IPS-NIHi7 (cell line): ENCODE measurements around the gene TVP23A.
"Not testable (repeated sequence)": the region's sequence is repeated elsewhere in the genome, so short reads cannot be mapped to it uniquely, and the experiment has no call there.

Source experiments
- DNase-seq: peaks from one replicate; pipeline ENCODE4 v3.0.0; 2012; ENCODE audit warnings: mixed read lengths; ENCODE audit errors: extremely low spot score

The TVP23A gene

DNA sequence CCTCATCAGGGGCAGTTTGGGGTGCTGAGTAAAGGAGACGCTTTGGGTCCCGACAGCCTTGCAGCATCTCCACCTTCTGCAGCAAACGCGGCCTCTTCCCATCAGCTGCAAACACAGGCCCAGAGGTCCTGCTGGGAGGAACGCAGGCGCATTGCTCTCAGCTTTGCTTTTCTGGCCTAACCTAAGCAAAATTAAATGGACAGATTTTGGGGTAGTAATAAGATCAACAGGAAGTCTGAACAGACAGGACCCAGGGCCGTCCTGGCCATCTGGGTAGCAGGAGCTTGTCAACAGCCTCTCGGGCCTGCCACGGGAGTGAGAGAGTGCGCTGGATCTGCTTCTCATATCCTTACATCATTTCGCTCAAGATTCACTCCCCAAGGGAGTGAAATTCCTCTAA lies 67.8 kb downstream of the TVP23A start:
- DNase-seq: no peak

DNA sequence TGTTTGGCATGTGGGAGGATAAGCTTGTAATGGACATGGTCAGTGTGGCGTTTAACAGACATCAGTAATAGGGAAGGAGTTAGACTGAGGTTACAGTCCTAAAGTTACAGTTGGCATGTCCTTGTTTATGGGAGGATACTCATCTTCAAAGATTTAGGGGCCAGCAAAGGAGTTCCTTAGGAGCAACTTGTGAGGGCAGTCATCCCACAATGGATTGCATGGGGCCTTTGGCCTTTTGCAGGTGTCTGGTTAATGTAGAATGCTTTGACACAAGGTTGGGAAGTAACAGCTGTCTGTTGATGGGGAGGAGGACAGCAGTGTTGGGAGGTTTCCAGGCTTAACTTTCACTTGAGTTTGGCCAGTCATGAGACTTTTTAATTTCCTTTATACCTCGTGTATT lies 72.8 kb downstream of the TVP23A start:
- no peak for DNase-seq

DNA sequence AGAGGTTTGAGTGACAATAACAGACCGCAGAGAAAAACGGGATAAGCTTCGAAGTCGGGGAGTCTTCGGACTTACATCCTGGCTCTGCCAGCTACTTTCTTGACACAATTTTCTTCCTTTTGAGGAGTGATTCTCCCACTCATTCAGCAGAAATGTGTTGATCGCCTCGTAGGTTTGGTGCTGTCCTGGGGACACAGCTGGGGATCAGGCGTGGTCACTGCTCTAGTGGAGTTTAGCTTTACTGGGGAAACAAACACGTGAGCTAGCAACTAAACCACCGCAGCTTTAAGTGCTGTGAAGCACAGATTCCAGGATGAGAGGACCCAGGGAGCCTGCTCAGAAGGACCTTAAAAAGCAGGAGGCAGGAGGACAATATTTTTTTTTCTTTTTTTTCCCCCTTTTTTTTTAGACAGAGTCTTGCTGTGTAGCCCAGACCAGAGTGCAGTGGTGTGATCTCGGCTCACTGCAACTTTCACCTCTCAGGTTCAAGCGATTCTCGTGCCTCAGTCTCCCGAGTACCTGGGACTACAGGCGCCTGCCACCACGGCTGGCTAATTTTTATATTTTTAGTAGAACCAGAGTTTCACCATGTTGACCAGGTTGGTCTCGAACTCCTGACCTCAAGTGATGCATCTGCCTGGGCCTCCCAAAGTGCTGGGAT lies 74.1 kb downstream of the TVP23A start:
- no peak for DNase-seq

DNA sequence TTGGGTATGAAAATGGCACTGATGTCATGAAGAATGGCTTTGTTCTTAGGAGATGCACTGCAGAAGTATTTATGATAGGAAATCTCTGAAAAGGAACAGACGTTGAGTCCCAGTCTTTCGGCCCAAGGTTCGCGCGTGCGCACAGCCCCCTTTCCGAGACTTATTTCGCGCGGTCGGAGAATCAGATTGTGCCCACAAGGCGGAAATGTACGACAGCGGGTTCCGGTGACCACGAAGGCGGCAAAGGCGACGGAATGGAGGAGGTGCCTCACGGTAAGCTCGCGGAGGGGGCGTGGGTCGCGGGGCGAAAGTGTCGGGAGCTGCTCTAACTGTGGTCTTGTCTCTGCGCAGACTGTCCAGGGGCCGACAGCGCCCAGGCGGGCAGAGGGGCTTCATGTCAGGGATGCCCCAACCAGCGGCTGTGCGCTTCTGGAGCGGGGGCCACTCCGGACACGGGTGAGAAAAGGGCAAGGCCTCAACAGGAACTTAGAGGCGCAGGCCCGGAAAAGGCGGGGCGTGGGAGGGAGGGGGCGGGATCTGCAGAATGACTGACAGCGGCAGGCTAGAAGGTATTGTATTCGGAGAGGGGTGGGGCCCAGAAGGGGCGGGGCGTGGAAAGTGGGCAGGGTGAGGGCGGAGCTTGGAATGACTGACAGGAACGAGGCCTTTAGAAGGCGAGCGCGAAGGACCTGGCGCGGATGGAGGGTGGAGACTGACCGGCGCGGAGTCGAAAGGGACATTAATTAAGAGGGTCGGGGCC lies 74.8 kb downstream of the TVP23A start, which contains the start of gene NUBP1:
NUBP1 (plus strand) TSS at position 233 of the 760 bp plus-strand sequence; CDS start at position 255, 22 bp downstream.
- DNase-seq: peak; percentile 99

DNA sequence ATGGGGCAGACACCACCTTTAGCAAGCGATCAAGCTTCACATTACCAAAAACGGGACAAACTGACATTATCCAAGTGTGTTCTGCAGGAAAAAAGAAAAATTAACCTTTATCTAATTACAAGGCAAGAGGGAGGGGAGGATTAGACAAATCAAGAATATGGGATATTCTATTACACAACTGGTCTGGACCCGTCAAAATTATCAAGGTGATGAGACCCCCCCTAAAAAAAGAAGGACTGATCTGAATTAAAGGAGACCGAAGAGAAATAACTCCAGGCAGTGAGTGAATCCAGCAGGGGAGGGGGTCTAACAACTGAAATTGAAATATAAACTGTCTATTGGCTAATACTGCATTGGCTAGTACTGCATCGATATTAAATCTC lies 75.4 kb downstream of the TVP23A start:
- no peak for DNase-seq

DNA sequence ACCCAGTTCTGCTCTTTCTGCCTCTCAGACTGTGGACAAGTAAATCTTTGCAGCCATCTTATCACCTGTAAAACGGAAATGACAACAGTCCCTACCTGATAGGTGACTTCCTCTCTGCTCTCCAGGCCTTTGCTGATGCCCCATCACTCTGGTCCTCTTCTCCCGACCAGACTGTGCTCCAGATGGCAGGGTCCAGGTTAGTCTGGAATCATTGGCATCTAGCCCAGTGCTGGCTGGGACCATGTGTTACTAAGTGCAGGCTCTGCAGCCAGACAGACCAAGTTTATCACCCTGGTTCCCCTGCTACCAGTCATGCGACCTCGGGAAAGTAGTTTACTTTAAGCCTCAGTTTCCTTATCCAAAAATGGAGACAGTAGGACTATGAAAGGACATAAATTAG lies 76.8 kb downstream of the TVP23A start:
- no peak for DNase-seq

DNA sequence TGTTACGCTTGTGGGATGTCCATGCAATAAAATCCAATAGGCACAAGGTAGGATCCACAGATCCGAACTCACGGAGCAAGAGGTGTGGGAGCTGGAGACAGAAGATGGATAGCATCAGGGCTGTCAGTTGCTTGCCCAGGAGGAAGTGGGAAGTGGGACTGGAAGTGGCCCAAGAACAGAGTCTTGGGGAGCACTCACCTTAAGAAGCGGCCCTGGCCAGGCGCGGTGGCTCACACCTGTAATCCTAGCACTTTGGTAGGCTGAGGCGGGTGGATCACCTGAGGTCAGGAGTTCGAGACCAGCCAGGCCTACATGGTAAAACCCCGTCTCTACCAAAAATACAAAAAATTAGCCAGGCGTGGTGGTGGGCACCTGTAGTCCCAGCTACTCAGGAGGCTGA lies 77.3 kb downstream of the TVP23A start:
- not testable (repeated sequence) for DNase-seq

DNA sequence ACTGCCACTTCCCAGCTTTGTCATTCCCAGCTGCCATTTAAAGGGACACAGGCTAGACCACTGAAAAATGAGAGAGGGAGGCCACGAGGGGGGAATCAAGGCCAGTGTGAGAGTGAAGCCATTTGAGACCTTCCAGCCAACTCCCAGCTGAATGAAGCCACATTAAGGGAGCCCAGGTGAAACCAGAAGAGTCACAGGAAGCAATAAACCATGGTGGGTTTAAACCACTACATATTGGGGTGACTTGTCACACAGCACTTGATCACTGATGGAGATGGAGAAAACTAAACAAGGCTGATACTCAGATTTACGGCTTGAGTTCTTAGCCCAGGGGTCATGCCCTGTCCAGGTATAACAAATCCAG lies 77.8 kb downstream of the TVP23A start:
- no peak for DNase-seq

DNA sequence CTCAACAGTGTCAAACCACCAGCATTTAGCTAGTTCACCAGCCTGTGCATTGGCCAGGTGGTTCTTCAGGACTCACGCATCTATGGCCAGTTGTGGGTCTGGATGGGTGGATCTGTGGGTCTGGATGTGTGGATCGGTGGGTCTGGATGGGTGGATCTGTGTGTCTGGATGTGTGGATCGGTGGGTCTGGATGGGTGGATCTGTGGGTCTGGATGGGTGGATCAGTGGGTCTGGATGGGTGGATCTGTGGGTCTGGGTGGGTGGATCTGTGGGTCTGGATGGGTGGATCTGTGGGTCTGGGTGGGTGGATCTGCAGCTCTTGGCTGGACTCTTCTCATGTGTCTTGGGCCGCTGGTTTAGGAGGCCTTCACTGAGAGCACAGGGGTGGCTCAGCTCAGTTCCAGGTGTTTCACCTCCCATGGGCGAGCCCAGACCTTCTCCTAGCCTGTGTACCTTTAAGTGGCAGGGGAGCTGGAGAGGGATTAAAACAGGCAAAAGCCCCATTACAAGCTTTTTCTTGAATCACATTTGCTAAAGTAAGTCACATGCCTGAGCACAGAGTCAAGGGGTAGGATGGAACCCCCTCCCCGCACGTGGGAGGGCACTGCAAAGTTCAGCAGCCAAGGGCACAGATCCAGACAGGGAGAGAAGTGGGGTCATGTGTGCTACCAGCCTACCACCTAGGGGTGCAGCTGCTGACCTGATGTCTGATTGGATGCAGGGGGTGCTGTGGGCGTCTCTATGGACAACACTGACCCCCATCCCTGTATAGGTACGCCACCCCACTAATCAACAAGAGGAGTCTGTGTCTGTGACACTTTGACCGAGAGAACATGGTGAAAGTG lies 78.4 kb downstream of the TVP23A start:
- no peak for DNase-seq

DNA sequence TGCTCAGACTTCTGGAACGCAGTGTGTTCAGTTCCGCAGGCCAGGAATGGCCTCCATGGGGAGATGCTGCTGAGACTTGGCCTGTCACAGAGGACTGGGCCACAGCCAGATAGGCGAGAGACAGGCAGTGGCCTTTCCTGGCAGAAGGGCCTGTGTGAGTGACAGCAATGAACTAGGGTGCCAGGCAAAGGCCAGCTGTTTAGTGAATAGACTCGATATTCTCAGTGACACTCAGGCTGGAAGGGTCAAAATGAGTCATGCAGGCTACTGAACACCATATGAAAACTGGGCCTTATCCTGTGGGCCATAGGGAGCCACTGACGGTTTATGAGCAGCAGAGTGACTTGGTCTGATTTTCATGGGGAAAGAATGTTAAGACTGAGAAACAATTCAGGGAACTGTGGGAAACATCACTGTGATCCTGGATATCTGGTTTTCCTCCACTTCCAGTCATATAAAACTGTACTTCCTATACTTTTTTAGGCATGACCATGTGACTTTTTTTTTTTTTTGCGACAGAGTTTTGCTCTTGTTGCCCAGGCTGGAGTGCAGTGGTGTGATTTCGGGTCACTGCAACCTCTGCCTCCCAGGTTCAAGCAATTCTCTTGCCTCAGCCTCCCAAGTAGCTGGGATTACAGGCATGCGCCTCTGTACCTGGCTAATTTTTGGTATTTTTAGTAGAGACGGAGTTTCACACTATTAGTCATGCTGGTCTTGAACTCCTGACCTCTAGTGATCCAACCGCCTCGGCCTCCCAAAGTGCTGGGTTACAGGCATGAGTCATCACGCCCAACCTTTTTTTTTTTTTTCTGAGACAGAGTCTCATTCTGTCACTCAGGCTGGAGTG lies 80.1 kb downstream of the TVP23A start:
- DNase-seq: no peak

DNA sequence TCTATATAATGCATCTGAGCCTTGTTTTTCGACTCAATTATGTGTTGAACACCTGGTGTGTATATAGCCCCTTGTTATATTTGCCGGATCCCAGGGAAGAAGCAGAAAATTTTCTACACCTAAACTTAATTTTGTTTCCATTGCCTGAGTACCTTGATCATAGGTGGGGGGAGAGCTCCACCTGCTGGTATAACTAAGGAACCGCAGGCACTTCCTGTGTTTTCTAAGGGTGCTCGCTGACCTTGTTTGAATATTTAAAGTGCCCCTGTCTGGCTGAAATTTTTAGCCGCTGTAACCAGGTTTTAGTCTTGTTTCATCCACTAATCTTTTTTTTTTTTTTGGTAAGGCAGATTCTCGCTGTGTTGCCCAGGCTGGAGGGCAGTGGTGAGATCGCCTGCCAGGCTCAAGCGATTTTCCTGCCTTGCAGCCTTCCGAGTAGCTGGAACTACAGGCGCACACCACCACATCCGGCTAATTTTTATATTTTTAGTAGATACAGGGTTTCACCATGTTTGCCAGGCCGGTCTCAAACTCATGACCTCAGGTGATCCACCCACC lies 81.4 kb downstream of the TVP23A start:
- peak; percentile 78 for DNase-seq

DNA sequence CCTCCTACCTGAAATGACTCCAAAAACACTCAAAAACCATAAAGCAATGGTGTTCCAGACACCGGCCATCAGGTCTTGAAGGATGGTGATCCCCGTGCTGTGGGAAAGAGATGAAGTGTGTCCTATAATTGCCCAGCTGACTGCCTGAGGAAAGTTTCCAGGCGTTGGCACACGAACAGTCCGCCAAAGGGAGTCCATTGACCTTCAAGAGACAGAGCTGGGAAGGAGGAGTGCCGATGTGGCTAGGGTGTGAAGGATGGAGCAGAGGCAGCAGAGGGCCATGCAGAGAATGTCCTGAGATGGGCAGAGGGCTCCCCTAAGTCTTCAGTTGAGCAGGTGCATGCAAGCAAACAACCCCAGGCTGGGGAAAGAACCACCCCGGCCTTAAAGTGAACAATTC lies 86.8 kb downstream of the TVP23A start:
- DNase-seq: no peak

DNA sequence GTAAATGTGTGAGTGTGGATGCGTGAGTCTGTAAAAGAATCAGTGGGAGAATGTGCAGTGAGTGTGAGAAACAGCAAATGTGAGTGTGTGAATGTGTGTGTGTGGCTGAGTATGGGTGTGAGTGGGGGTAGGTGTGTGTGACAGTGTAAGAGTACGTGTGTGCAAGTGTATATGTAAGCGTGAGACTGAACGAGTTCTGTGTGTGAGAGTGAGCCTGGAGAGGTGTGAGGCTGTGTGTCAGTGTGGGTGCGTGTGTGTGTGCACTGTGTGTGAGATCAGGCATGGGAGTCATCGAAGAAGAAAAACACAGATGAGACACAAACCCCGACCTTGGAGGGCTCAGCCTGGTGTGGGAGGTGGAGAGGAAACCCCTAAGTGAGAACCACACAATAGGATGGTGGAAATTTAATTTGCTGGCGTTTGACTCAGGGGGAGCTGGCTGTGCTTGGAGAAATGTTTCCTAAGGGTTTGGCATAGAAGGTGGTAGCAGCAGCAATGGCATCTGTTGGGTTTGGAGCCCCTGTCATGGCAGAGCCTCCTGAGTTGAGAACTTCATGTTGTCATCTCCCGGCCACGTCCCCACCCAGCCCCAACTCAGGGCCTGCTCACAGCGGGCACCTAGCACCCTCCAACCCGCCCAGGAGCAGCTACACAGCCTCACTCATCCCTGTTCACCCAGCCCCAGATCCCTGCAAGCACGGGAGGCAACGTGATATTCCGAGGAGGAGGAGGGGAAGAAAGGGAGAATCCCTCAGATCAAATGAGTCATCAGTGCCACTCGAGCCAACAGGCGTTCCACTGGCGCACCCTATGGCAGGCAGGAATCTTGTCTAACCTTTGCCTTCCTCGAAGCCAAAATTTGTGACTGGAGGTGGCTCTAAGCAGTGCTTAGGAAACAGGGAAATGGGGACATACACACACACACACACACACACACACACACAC lies 89.2 kb downstream of the TVP23A start:
- DNase-seq: no peak

DNA sequence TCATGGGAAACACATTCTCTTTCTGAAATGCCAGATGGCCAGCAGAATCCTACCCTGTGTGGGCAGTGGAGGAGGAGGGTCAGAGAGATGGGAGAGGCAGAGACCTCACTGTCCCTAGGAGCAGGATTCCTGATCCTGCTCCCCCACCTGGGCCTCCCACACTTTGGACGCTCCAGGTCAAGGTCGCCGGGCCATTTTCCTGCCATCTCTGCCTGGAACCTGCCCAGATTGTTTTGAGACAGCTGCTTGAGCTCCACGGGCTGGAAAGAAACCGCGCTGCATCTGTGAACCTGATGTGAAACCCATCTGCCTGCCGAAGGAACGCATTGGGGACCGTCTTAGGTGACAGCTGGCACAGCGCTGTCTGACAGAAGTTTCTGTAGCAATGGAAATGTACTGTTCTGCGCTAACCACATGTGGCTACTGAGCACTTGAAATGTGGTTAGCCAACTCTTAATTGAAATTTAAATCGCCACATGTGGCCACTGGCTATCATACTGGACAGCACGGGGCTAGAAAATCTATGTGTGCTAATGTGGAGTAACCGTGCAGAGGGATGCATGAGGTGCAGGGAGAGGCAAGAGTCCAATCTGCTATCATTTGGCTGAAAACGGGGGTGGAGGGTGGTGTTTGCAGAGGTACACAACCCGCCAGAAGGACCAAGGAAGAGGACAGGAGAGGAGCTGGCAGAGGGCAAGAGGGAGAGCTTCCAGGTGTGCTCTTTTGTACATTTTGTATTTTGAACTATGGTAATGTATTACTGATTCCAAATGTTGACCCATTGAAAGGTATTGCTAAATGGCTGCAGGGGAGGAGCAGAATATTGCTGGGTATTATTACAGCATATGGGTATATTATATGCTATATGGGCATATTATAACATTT lies 90.3 kb downstream of the TVP23A start:
- no peak for DNase-seq
